Stimulated activated CD8-positive, alpha-beta memory T cell treated with anti-CD3 and anti-CD28 coated beads, Interleukin-4, amount 100 ng/mL, for 1 hour (primary cell): ENCODE data around the gene SLC34A1.
"Not testable (repeated sequence)": the region's sequence is repeated elsewhere in the genome, so short reads cannot be mapped to it uniquely, and the experiment has no call there.

Source experiments
- DNase-seq, 2 donors: peaks; one replicate each; pipeline ENCODE4 v3.0.0-alpha.2; 2020; ENCODE audit warnings: low read depth in 2 of 2, low spot score in 1 of 2

SLC34A1 gene

DNA sequence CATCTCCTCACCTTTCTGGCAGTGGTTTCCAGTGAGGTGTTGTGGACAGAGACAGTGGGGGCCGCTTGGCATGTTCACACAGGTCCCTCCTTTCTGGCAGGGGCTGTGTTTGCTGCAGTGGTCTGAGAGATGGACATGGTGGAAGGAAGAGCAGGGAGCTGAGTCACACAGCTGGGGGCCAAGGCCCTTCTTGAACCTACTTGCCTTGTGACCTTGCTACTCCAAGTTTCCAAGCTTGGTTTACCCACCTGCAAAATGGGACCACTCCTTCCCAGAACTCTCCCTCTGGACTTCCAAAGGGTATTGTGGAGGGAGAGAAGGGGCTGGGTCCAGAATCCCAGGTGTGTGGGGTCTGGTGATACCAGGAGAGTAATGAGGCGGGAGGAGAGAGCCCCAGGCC, 21.1 kb downstream of the SLC34A1 start:
- DNase-seq, result no peak

DNA sequence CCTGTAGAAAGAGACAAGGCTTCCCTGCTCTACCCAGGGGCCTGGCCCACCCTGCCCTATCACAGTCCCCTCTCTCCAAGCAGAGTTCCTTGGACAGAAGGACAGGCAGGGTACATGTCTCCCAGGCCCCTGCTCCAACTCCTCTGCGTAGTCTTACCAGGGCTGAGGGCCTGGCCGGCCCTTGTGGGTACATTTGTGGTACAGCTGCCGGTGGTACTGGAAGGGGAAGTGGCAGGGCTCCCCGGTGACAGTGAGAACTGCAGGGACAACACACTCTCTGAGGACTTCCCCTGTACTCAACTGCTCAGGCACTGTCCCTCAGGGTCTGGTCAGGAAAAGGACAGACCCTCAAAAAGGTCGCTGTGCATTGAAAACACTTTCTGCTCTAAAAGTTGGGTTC, 21.6 kb downstream of the SLC34A1 start:
- no peak for DNase-seq

DNA sequence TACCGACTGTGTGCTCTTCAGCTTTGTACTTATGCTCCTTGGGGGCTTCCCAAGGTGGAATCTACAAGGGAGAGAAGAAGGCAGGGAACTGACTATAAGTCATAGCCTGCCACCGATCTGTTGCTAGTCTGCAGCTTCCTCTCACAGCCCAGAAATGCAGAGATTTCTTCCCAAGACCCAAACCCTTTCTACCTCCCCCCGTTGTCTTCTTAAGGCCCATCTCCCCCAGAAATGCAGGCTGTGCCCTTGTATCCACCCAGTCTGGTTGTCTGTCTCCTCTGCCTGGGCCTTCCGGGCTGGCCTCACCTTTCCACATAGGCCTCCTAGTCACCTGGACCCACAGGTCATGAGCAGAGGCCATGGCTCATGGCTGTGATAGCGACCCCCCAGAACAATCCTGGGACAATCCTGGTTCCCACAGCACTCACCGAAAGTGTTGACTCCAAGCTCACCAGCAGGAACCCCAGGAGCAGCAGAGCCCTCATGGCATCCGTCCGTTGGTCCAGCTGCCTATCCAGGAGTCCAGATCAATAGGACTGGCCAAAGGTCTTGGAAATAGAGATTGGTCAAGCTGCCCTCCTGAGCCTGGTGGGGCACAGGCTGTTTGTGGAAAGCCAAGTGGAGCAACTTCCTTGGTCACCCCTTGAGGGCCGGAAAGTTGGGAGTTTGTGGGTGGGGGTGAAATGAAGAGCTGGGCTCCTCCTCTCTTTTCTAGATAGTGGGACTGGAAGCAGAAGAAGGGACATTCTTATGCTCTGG, 25.0 kb downstream of the SLC34A1 start, which contains the start of gene F12:
Gene F12, minus strand, starts transcription at position 522 of the 759 bp plus-strand sequence. Its CDS starts 37 bp downstream, at position 485.
- no peak for DNase-seq

DNA sequence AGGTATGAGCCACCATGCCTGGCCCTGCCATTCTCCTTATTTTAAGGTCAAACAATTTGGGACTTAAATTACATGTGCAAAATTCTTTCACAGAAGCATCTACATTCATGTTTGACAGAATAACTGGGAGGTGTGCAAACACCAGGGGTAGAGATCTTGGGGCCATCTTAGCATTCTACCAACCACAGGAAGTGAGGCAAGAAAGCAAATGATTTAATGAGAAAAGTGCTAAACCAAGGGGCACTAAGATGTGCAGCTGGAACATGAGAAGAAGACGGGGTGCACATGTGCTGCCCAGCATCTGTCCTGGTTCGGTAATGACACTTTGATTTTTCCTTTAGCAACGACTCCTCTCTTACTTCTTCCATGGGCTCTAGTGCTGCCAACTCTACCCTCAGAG, 26.3 kb downstream of the SLC34A1 start:
- DNase-seq, result no peak

DNA sequence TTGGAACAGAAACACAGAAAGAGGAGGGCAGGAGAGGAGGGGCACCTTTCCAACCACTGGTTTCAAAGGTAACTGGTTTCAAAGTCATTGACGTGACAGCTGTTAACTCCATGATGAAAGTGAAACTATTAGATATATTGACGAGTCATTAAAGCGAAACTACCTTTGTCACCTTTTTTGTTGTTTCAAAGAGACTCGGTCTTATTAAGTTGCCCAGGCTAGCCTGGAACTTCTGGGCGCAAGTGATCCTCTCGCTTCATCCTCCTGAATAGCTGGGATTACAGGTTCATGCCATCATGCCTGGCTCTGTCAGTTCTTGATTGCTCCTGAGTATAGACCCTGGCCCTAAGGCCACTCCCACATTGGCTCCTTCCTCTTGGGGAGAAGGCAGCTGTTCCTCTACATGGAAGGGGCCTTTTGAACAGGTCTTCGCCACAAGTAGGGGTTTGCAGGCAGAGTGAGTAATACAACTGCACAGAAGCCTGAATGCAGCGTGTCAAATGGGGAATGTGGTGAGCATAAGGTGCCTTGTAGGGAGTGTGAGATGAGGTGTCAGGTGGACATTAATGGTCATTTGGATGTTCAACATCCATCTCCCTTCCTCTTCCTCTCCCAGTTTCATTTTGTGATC, 28.5 kb downstream of the SLC34A1 start:
- no peak for DNase-seq

DNA sequence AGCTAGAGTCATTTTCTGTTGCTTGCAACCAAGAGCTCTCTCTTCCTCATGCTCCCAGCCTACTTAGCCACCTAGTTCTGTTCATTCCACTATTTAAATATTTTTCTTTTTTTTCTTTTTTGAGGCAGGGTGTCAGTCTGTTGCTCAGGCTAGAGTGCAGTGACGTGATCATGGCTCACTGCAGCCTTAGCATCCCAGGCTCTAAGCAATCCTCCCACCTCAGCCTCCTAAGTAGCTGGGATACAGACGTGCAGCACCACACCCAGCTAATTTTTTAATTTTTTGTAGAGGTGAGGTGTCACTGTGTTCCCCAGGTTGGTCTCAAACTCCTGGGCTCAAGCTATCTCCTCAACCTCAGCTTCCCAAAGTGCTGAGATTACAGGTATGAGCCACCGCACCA, 30.2 kb downstream of the SLC34A1 start:
- no peak for DNase-seq

DNA sequence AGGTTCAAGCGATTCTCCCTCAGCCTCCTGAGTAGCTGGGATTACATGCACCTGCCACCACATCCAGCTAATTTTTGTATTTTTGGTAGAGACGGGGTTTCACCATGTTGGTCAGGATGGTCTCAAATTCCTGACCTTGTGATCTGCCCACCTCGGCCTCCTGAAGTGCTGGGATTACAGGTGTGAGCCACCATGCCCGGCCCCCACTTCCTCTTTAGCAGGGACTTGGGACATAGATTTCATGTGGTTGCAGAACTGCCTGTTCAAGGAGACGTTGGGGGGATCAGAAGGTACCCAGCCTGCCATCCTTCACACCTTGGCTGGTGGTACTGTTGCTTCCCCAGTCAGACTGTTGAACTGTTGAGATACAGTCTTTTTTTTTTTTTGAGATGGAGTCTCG, 32.8 kb downstream of the SLC34A1 start:
- not testable (repeated sequence) for DNase-seq

DNA sequence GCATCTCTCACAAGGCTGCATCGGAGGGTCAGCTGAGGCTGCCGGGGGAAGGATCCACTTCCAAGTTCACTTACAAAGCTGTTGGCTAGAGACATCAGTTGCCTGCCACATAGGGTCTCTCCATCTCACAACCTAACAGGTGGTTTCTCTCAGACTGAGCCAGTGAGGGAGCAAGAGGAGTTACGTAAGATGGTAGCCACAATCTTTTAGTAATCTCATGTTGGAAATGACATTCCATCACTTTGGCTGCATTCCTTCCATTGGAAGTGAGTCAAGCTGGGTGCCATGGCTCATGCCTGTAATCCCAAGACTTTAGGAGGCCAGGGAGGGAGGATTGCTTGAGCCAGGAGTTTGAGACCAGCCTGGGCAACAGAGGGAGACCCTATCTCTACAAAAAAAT, 34.8 kb downstream of the SLC34A1 start:
- DNase-seq, result no peak

DNA sequence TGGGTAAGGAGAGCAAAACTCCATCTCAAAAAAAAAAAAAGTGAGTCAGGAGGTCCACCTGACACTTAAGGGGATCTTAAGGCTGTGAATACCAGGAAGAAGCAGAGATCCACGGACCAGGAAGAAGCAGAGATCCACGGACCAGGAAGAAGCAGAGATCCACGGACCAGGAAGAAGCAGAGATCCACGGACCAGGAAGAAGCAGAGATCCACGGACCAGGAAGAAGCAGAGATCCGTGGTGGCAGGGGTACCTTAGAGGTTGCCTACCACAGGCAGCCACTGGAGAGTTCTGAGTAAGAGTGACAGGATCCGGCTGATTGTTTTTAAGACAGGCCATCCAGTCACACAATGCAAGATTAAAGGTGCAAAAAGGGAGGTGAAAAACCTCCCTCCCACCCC, 36.2 kb downstream of the SLC34A1 start:
- DNase-seq, result not testable (repeated sequence)

DNA sequence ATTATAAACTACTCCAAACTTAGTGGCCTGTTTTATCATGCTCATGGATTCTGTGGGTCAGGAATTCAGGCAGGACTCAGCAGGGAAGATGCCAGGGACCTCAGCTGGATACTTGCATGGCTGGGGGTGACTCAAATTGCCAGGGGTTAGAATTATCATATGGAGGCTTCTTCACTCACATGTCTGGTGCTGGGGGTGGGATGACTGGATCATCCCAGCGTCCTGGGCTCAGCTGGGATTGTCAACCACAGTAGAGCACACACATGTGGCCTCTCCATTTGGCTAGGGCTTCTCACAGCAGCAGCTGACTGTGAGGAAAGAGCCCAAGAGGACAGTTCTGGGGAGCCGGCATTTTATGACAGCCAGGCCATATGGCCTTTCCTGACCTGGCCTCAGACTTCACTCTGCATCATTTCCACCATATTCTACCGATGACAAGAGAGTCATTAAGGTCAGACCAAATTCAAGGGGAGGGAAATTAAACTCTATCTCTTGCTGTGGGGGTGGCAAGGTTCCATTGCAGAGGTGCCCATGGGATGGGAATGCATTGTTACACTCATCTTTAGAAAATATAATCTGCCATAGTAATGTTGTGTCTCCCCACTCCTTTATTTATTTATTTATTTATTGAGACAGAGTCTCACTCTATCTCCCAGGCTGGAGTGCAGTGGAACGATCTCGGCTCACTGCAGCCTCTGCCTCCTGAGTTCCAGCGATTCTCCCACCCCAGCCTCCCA, 37.0 kb downstream of the SLC34A1 start:
- DNase-seq, result no peak

DNA sequence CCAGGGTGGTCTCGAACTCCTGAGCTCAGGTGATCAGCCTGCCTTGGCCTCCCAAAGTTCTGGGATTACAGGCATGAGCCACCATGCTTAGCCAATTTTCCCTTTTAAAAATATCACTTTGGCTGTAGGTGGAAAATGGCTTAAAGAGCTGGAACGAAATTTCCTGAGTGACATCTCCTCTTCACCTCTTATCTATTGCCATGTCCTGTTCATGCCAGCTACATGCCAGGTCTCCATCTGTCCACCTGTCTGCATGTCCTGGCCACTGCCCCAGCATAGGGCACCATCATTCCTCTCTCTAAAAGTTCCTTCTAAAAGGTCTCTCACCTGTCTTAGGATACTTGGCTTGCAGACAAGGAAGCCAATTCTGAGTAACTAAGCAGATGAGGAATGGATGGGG, 39.4 kb downstream of the SLC34A1 start:
- DNase-seq, result no peak

DNA sequence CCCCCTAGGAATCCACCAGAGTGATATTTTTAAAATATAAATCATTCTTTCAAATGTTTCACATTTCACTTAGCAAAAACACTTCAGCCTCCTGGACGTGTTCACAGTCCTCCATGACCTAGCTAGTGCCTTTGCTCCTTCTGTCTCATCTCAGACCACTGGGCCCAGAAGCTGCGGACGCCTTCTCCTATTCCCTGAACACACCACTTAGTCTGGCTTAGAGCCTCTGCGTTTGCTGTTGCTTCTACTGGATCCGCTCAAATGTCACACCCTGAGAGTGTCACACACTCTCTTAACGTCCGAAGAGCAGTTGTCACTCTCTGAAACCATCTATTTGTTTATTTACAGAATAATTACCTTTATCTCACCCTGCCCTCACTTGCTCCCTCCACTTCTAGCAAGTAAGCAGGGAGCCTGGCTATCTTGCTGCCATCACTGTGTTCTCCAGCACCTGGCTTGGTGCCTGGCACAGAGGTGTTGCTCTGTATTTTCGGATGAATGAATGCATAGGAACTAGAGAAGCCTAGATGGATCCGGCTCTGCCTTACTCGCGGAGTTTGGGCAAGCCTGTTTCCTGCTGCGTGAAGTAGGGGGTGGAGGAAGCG, 41.1 kb downstream of the SLC34A1 start:
- no peak for DNase-seq

DNA sequence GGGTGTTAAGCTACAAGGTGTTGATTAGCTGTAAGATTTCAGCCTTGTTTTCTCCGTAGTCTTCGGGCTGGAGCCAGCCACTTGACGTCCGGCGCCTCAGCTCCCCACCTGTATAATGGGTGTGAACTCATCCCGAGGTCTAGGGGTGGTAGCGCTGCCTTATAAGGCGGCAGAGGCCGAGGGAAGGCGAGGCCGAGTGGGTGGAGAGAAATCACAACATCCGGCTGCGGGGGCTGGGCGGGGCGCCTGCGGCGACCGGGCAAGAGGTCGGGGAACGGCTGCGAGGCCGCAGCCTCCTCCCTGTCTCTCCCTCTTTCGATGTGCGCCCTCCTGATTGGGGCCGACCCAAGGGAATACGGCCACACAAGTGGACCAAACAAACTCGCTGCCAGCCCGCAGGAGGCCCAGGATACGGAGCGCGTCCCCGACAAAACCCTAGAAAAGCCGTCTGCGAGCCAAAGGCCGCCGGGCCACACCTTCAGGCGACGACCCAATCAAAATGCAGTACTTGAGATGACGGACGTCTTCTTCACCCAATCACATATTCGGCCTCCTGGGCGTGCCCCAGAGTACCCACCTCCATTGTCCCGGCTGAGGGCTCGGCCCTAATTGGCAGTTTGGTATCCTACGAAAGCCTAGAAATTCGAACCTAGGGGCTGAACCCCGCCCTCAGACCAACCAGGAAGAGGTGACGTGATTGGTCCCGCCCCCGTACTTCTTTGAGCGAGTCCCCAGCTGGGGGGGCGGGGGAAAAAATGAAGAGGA, 41.7 kb downstream of the SLC34A1 start:
- DNase-seq, result peak; percentile 98 to 99

DNA sequence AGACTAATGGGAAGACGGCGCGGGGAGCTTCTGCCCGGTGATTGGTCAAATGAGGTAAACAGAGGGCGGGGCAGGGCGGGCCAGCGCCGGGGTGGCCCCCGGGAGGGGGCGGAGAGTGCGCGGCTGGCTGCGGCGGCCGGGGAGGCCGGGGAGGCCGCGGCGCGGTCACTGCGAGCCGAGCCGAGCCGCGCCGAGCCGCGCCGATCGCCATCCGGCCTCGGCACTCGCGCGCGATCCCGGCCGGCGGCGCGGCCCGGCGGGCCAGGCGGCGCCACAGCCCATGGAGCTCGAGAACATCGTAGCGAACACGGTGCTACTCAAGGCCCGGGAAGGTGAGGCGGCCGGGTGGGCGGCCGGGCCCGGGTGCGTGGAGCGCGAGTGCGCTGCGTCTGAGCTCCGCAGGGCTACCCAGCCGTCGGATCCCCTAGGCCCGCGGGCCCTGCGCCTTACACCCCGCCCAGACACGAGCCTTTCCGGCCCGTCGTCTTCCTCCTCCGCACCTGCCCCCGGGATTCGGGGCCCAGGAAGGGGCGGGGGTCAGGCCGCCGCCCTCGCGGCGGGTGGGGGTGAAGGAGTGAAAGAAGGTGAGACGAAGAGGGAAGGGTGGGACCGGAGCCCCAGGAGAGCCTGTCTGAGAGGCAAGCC, 42.5 kb downstream of the SLC34A1 start, which contains the start of gene GRK6:
Gene GRK6, plus strand, starts transcription at position 111 of the 645 bp plus-strand sequence. Its CDS starts 170 bp downstream, at position 281.
- DNase-seq, result peak in 1 of 2 donors; percentile 38

DNA sequence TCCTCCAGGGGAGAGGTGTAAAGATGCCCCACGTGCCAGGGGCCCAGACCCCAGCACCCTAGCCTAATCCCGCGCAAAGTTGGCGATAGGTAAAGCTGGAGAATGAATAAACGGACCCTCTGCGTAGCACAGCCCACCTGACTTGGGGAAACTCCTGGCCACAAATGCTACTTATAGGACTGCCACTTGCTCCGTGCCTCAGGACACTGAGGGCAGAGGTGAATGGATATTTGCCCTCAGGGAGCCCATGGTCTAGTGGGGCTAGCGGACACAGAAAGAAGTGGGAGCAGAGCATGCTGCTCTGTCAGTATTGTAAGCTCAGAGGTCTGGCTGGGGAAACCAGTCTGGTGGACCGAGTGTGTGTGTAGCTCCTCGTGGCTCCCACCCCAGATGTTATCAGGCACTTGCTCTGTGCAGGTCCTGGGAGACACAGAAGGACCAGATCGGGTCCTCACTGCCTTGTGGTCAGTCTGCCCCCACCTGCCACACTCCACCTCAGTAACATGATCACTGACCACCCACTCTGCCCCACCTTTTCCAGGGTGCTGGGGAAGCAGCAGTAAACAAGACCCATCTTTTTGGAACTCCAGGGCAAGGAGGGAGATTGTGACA, 43.1 kb downstream of the SLC34A1 start:
- DNase-seq, result no peak

DNA sequence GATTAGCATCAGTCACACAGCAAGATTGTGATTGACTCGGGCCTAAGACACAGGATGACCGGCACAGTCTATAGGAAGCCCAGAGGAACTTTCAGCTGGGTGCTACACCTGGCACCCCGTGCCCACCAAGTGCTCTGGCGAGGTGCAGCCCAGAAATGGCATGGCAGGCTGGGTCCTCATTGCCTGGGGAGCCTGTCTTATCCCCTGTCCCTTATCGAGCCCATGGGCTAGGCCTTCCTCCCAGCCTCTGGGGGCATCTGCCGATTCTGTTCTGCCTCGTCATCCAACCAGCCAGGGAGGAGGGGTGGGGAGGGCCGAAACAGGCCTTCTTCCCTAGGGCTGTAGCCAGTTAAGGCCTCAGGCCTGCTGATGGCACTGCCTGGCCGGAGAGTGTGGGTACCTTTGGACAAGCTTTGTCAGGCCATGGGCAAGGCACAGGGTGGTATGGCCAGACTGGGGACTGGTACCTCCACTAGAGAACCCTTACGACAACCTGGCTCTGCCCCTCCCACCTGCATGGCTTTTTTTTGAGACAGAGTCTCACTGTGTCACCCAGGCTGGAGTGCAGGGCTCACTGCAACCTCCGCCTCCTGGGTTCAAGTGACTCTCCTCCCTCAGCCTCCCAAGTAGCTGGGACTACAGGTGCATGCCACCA, 43.8 kb downstream of the SLC34A1 start:
- no peak for DNase-seq

DNA sequence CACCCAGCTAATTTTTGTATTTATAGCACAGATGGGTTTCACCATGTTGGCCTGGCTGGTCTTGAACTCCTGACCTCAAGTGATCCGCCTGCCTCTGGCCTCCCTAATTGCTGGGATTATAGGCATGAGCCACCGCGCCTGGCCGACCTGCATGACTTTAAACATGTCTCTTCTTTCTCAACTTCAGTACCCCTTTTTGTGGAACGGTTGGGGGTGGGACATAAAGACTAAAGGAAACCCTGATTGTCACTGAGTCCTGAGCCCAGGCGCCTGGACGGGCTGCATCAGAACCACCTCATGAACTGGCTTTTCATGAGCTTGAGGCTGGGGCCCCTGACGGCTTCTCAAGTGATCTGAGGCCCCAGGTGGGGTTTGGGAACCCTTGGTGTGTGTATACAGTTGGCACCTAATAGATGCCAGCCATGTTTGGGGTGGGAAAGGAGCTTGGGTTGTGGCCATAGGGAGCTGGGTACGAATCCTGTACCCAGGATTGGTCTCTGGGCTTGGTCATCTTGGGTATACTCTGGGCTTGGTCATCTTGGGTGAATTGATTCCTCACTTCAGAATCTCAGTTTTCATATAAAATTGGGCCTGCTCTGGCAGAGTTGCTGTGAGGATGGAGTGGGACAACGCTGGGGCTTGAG, 44.5 kb downstream of the SLC34A1 start:
- DNase-seq, result no peak

DNA sequence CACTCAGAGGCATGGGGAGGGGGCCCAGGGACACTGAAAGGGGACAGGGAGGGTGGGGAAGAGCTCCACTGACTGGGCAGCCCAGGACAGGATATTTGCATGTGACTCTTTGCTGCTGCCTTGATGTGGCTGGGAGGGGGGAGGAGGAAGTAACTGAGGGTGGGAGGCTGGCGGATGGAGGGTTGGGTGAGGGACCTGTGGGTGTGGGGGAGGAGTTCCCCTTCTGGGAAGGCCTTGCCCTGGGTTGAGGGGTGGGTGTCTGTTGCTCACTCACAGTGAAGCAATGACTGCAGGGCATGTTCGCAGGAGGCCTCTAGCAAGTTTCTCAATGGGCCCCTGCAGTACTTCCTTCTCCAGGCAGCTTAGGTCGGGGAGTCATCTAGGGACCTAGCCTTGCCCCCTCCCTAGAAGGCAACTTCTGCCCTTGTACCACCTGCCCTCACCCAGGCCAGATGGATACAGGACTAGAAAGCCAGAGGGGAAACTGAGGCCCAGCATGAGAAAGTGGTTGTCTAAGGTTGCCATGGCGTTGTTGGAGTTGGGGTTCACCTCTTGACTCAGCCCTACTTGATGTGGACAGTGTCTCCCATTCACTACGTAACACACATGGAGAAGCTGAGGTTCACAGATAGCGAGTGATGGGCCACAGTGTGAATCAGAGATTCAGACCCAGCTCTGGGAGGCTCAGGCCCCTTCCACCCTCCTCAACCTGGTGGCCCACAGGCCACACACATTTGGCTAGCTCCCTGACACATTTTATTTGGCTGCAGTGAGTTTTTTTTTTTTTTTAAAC, 45.2 kb downstream of the SLC34A1 start:
- peak; percentile 56 to 61 for DNase-seq
